ENCODE results near the gene MSH5. TPM values are rescaled to one million over a fixed set of nuclear protein-coding genes. Genes with fewer than 3 reads are reported as not detected.

Gene MSH5
- polyA plus RNA-seq, 1 donor from 2014 or later = 7.8 TPM

- no peaks in the 10 kb centered on the region for H3K79me2 ChIP-seq (replicated peaks; ENCODE audit: insufficient read depth, low read length)
- H3K27ac ChIP-seq (ENCODE audit: low read length) = no peak overlapping the region
- no peak overlapping the region for H3K4me2 ChIP-seq (ENCODE audit: low read length)
- H3K9ac ChIP-seq (ENCODE audit: low read length) = no peak overlapping the region
- no peak overlapping the region for H2AFZ ChIP-seq (ENCODE audit: low read depth, low read length)
- no peaks in the 10 kb centered on the region for H3K9me2 ChIP-seq (ENCODE audit: insufficient read depth, low read length)
- no peaks in the 10 kb centered on the region for H3F3A ChIP-seq (ENCODE audit: insufficient read depth, low read length, poor library complexity, severe bottlenecking)
- no peaks in the 10 kb centered on the region for H4K20me1 ChIP-seq (ENCODE audit: insufficient read depth)
- H3K9me3 ChIP-seq (ENCODE audit: low read length) = no peaks in the 10 kb centered on the region
- no peak for TF ChIP-seq MXI1 (conservative IDR thresholded peaks at IDR 0.05; ENCODE audit: poor library complexity, severe bottlenecking)
- no peak for TF ChIP-seq RAD21 (conservative IDR thresholded peaks at IDR 0.05)
- no peak overlapping the region for H3K4me3 ChIP-seq (ENCODE audit: low read length)
- H3K36me3 ChIP-seq (ENCODE audit: insufficient read depth, low read length) = no peaks in the 10 kb centered on the region
- H3K27me3 ChIP-seq (ENCODE audit: insufficient read depth, low read depth, low read length) = no peaks in the 10 kb centered on the region
These were observed 26.3 kb downstream of the MSH5 start for GRCh38 chr6:31765910-31766794.

DNA sequence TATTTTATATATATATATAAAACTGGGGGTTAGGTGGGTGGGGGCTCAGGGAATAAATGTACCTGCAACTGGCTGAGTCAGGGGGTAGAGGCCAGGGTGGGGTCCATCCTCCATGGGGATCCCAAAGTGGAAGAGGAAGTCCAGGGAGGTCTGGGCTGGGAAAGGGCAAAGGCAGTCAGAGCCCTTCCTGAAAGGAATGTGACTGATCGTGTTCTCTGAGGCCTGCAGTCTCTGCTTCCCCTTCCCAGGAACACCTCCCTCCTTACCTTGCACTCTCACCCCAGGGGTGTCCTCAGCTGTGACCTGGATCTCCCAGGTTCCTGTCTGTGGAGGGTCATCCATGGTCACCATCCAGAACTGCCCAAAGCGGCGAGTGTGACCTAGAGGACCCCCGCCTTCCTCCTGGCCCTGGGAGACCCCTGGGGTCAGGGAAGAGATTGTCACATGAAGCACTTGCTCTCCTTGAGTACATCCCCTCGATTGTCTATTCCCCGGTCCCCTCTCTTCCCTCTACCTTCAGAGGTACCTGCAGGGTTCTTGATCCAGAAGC, 27.4 kb downstream of the MSH5 start:
- Histone ChIP-seq H3K4me3 (ENCODE audit: low read length) (no peak overlapping the region), H3K9me3 (ENCODE audit: low read length) (no peaks in the 10 kb centered on the region), H2AFZ (ENCODE audit: low read depth, low read length) (no peak overlapping the region), H4K20me1 (ENCODE audit: insufficient read depth) (no peaks in the 10 kb centered on the region), H3K27ac (ENCODE audit: low read length) (no peak overlapping the region), H3K4me2 (ENCODE audit: low read length) (no peak overlapping the region), H3K27me3 (ENCODE audit: insufficient read depth, low read depth, low read length) (no peaks in the 10 kb centered on the region), H3K9ac (ENCODE audit: low read length) (no peak overlapping the region), H3K36me3 (ENCODE audit: insufficient read depth, low read length) (no peaks in the 10 kb centered on the region), H3F3A (ENCODE audit: insufficient read depth, low read length, poor library complexity, severe bottlenecking) (no peaks in the 10 kb centered on the region), H3K9me2 (ENCODE audit: insufficient read depth, low read length) (no peaks in the 10 kb centered on the region), H3K79me2 (replicated peaks; ENCODE audit: insufficient read depth, low read length) (no peaks in the 10 kb centered on the region)
- TF ChIP-seq MXI1 (conservative IDR thresholded peaks at IDR 0.05; ENCODE audit: poor library complexity, severe bottlenecking) (no peak), EP300 (conservative IDR thresholded peaks at IDR 0.05; ENCODE audit: poor library complexity, severe bottlenecking) (no peak), RAD21 (conservative IDR thresholded peaks at IDR 0.05) (no peak), EZH2 (IDR thresholded peaks at IDR 0.05; ENCODE audit: borderline replicate concordance, insufficient read depth, low read length, poor library complexity, severe bottlenecking) (no peak), SMC3 (conservative IDR thresholded peaks at IDR 0.05; ENCODE audit: poor library complexity) (no peak), TAF1 (IDR thresholded peaks at IDR 0.05; ENCODE audit: low read depth) (no peak), POLR2AphosphoS5 (IDR thresholded peaks at IDR 0.05) (no peak)
- TF ChIP-seq, protein P1, sequence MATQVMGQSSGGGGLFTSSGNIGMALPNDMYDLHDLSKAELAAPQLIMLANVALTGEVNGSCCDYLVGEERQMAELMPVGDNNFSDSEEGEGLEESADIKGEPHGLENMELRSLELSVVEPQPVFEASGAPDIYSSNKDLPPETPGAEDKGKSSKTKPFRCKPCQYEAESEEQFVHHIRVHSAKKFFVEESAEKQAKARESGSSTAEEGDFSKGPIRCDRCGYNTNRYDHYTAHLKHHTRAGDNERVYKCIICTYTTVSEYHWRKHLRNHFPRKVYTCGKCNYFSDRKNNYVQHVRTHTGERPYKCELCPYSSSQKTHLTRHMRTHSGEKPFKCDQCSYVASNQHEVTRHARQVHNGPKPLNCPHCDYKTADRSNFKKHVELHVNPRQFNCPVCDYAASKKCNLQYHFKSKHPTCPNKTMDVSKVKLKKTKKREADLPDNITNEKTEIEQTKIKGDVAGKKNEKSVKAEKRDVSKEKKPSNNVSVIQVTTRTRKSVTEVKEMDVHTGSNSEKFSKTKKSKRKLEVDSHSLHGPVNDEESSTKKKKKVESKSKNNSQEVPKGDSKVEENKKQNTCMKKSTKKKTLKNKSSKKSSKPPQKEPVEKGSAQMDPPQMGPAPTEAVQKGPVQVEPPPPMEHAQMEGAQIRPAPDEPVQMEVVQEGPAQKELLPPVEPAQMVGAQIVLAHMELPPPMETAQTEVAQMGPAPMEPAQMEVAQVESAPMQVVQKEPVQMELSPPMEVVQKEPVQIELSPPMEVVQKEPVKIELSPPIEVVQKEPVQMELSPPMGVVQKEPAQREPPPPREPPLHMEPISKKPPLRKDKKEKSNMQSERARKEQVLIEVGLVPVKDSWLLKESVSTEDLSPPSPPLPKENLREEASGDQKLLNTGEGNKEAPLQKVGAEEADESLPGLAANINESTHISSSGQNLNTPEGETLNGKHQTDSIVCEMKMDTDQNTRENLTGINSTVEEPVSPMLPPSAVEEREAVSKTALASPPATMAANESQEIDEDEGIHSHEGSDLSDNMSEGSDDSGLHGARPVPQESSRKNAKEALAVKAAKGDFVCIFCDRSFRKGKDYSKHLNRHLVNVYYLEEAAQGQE (IDR thresholded peaks at IDR 0.05; ENCODE audit: borderline replicate concordance) = no peak
- TF ChIP-seq, protein P2, sequence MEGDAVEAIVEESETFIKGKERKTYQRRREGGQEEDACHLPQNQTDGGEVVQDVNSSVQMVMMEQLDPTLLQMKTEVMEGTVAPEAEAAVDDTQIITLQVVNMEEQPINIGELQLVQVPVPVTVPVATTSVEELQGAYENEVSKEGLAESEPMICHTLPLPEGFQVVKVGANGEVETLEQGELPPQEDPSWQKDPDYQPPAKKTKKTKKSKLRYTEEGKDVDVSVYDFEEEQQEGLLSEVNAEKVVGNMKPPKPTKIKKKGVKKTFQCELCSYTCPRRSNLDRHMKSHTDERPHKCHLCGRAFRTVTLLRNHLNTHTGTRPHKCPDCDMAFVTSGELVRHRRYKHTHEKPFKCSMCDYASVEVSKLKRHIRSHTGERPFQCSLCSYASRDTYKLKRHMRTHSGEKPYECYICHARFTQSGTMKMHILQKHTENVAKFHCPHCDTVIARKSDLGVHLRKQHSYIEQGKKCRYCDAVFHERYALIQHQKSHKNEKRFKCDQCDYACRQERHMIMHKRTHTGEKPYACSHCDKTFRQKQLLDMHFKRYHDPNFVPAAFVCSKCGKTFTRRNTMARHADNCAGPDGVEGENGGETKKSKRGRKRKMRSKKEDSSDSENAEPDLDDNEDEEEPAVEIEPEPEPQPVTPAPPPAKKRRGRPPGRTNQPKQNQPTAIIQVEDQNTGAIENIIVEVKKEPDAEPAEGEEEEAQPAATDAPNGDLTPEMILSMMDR (IDR thresholded peaks at IDR 0.05; ENCODE audit: poor library complexity, severe bottlenecking) = no peak

Data from neural cell (in vitro differentiated cells).